ENCODE data around the gene MFNG.
"Not testable (repeated sequence)": the region's sequence is repeated elsewhere in the genome, so short reads cannot be mapped to it uniquely, and the experiment has no call there.

The MFNG gene

GRCh38 chr22:37473437-37473946, 12.7 kb downstream of the MFNG start:
- no peak for DNase-seq (ENCODE audit: low spot score)

GRCh38 chr22:37472418-37473006, 13.7 kb downstream of the MFNG start:
- DNase-seq (ENCODE audit: low spot score), result peak; percentile 49

GRCh38 chr22:37471727-37472417, 14.3 kb downstream of the MFNG start:
- no peak for DNase-seq (ENCODE audit: low spot score)

GRCh38 chr22:37470087-37470445, 16.1 kb downstream of the MFNG start:
- DNase-seq (ENCODE audit: low spot score), result no peak

GRCh38 chr22:37469416-37470086, 16.6 kb downstream of the MFNG start:
- DNase-seq (ENCODE audit: low spot score), result no peak

GRCh38 chr22:37468201-37468695, 17.9 kb downstream of the MFNG start:
- DNase-seq (ENCODE audit: low spot score), result not testable (repeated sequence)

GRCh38 chr22:37467391-37467955, 18.7 kb downstream of the MFNG start:
- no peak for DNase-seq (ENCODE audit: low spot score)

- DNase-seq (ENCODE audit: low spot score), result no peak
Observed at GRCh38 chr22:37464181-37464580, 22.0 kb downstream of the MFNG start.

- DNase-seq (ENCODE audit: low spot score), result no peak
Observed at GRCh38 chr22:37462983-37463382, 23.2 kb downstream of the MFNG start.

- DNase-seq (ENCODE audit: low spot score), result no peak
Observed at GRCh38 chr22:37462436-37462835, 23.7 kb downstream of the MFNG start.

GRCh38 chr22:37461961-37462360, 24.2 kb downstream of the MFNG start:
- DNase-seq (ENCODE audit: low spot score), result no peak

GRCh38 chr22:37460684-37461083, 25.5 kb downstream of the MFNG start:
- no peak for DNase-seq (ENCODE audit: low spot score)

- DNase-seq (ENCODE audit: low spot score), result no peak
Observed at GRCh38 chr22:37459206-37459605, 27.0 kb downstream of the MFNG start.

- peak; percentile 62 for DNase-seq (ENCODE audit: low spot score)
Observed at GRCh38 chr22:37457093-37457893, 28.9 kb downstream of the MFNG start.

- no peak for DNase-seq (ENCODE audit: low spot score)
Observed at GRCh38 chr22:37456346-37456745, 29.8 kb downstream of the MFNG start.

- DNase-seq (ENCODE audit: low spot score), result no peak
Observed at GRCh38 chr22:37455896-37456295, 30.3 kb downstream of the MFNG start.

GRCh38 chr22:37454857-37455686, 31.1 kb downstream of the MFNG start:
- DNase-seq (ENCODE audit: low spot score), result peak; percentile 79

GRCh38 chr22:37453696-37454095, 32.5 kb downstream of the MFNG start:
- DNase-seq (ENCODE audit: low spot score), result no peak

GRCh38 chr22:37451218-37451617, 35.0 kb downstream of the MFNG start:
- DNase-seq (ENCODE audit: low spot score), result no peak

GRCh38 chr22:37449331-37450001, 36.7 kb downstream of the MFNG start:
- no peak for DNase-seq (ENCODE audit: low spot score)

Data from SW480 (cell line).